OCI-LY1 (cell line): ENCODE data around the gene GNB1L.

Source experiments
- CTCF ChIP-seq: fragments of 200-600 bp; sonication (generic), shearing (Covaris generic); IDR thresholded peaks from 2 replicates; pipeline ENCODE4 v1.5.1; 2017; ENCODE audit warnings: mild to moderate bottlenecking, antibody characterized with exemption, low read length, moderate library complexity, mixed read lengths
- EZH2 ChIP-seq: fragments of 200-600 bp; sonication (generic), shearing (Covaris generic); IDR thresholded peaks from 2 replicates; pipeline ENCODE4 v1.8.0; 2017; ENCODE audit warnings: borderline replicate concordance, mixed run types, mild to moderate bottlenecking, antibody characterized with exemption, low read length, moderate library complexity, mixed read lengths

GRCh38 chr22:19815093-19815822 lies 39.4 kb downstream of the GNB1L start:
- TF ChIP-seq CTCF, result no peak
- TF ChIP-seq EZH2, result no peak
